GM18873 (cell line): ENCODE data around the gene CRB3.
A peak's percentile ranks its signal among the peaks of the same experiment; 100 is the strongest.

Experiments used
- ATAC-seq: cut with Tn5 transposase; IDR thresholded peaks from one replicate; pipeline ENCODE4 v1.9.1; 2021; ENCODE audit warnings: mild to moderate bottlenecking, moderate library complexity, moderate number of reproducible peaks; ENCODE audit not compliant: unreplicated experiment, low FRiP score

Gene CRB3

GRCh38 chr19:6516018-6516658, 52.1 kb downstream of the CRB3 start:
- peak; percentile 41 for ATAC-seq
